Astrocyte of the spinal cord (primary cell): ENCODE measurements around the gene ZNF782.

ENCODE experiments used
- DNase-seq: peaks from one replicate; pipeline ENCODE4 v3.0.0; 2011; ENCODE audit warnings: low read depth, low spot score
- H3K4me3 ChIP-seq: 2 replicates; pipeline ENCODE4 v1.5.1; 2011; ENCODE audit warnings: low read depth, mild to moderate bottlenecking, low read length, moderate library complexity
- in situ Hi-C: cut with HindIII; loops from 2 replicates; pipeline ENCODE4 v1.10.0; 2017; ENCODE audit warnings: low sequenced_read_pairs
- TF ChIP-seq, protein P1 (sequence below): IDR thresholded peaks from 2 replicates; pipeline ENCODE4 v1.5.1; 2012; ENCODE audit warnings: low read depth, mild to moderate bottlenecking, low read length, inconsistent platforms

ZNF782 gene

DNA sequence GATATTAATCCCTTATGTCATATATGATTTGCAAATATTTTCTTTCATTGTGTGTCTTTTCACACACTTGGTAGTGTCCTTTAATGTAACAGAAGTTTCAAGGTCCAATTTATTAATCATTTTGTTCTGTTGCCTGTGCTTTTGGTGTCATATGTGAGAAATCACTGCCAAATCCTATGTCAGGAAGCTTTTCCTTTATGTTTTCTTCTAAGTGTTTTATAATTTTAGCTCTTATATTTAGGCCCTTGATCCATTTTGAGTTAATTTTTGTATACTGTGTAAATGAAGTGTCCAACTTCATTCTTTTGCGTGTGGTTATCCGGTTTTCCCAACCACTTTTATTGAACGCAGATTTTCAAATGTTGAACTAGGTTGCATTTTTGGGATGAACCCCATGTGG is 70.3 kb downstream of the ZNF782 start:
- DNase-seq: no peak
- in situ Hi-C loops: no loop called here

DNA sequence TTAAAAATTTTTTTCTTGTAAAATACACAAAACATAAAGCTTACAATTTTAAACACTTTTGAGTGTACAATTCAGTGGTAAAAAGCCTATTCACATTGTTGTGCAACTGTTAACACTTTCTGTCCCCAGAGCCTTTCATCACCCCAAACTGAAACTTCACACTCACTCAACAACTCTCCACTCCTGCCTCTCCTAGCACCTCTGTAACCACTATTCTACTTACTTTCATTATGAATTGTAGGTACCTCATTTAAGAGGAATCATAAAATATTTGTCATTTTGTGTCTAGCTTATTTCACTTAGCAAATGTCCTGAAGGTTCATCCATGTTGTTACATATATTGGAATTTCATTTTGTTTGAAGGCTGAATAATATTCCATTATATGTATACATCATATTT is 72.1 kb downstream of the ZNF782 start:
- in situ Hi-C loops: no loop called here
- no peak overlapping the region for H3K4me3 ChIP-seq
- TF ChIP-seq, protein P1, sequence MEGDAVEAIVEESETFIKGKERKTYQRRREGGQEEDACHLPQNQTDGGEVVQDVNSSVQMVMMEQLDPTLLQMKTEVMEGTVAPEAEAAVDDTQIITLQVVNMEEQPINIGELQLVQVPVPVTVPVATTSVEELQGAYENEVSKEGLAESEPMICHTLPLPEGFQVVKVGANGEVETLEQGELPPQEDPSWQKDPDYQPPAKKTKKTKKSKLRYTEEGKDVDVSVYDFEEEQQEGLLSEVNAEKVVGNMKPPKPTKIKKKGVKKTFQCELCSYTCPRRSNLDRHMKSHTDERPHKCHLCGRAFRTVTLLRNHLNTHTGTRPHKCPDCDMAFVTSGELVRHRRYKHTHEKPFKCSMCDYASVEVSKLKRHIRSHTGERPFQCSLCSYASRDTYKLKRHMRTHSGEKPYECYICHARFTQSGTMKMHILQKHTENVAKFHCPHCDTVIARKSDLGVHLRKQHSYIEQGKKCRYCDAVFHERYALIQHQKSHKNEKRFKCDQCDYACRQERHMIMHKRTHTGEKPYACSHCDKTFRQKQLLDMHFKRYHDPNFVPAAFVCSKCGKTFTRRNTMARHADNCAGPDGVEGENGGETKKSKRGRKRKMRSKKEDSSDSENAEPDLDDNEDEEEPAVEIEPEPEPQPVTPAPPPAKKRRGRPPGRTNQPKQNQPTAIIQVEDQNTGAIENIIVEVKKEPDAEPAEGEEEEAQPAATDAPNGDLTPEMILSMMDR: no peak
- no peak for DNase-seq

More for the DNA sequence above, 70.3 kb downstream of the ZNF782 start:
- H3K4me3 ChIP-seq: no peak overlapping the region
- TF ChIP-seq, protein P1: no peak

DNA sequence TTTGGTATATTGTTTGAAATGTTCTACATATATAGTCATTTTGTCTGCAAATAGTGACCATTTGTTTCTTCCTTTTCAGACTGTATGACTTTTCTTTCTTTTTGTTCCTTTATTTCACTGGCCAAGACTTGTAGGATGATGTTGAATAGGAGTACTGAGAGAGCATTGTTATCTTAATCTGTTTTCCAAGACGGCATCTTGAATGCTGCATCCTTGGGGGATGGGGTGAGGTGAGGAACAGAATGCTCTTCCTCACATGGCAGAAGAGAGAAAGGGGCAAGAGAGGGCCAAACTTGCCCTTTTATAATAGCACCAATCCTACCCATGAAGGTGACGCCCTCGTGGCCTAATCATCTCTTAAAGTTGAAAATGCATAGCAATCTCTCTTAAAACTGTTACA is 72.8 kb downstream of the ZNF782 start:
- H3K4me3 ChIP-seq: no peak overlapping the region
- TF ChIP-seq, protein P1: no peak
- in situ Hi-C loops: no loop called here
- no peak for DNase-seq

DNA sequence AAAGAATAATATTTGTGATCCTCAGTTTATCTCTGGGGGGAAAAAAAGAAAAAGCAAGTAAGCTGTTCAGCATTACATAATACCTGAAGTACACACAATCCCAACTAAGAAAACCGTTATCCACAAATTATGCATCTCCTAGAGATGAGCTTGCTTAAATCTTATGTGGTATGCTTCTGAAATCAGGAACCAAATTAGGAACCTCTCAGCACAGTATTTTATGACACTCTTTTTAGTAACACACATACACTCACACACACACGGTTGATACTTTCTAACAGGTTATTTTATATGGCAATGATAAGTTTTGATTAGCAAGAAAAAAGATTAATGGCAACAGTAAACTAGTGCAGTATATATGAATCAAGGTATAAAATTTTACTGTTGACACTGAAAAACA is 75.2 kb downstream of the ZNF782 start:
- in situ Hi-C loops: no loop called here
- H3K4me3 ChIP-seq: no peak overlapping the region
- no peak for DNase-seq
- TF ChIP-seq, protein P1: no peak

DNA sequence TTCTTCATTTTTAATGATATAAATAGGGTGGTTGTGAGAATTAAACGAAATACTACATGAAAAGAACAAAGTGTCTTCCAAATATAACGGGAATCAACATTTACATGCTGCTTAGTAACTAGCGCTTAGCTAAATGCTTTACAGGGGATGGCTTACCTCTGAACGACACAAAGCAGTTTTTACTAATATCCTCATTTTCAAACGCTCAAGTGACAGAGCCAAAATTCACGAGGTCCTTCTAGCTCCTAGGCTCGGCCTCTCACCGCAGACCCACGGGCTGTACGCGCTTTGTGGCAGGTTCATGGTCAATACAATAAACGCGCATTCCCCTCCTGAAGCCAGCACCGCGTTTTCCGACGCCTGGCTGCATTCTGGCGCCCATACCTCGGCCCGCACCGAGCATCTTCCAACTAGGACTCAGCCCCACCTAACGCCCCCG is 76.9 kb downstream of the ZNF782 start:
- in situ Hi-C loops: no loop called here
- TF ChIP-seq, protein P1: no peak
- peak overlapping the region; percentile 76 for H3K4me3 ChIP-seq
- no peak for DNase-seq

DNA sequence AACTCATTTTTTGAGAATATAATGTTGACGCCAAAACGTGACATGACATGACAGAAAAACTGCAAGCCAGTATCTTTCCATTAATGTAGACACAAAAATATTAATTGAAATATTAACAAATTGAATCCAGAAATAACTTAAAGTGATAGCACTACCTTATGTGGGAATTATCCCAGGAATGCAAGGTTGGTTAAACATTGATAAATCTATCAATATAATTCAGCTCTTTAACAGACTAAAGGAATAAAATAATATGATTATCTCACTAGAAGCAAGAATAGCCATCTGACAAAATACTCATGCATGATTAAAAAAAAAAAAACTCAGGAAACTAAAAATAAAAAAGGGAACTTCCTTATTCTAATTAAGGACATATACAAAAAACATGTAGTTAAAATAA is 83.2 kb downstream of the ZNF782 start:
- in situ Hi-C loops: no loop called here
- no peak overlapping the region for H3K4me3 ChIP-seq
- no peak for DNase-seq
- TF ChIP-seq, protein P1: no peak

DNA sequence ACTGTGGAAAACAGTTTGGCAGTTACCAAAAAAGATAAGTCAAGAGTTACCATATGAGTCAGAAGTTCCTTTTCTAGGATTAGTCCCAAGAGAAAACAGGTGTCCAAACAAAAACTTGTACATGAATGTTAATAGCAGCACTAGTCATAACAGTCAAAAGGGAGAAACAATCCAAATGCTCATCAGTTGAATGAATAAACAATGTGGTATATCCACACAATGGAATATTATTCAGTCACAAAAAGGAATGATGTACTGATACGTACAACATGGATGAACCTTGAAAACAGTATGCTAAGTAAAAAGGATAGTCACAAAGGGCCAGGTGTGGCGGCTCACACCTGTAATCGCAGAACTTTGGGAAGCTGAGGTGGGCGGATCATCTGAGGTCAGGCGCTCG is 84.3 kb downstream of the ZNF782 start:
- in situ Hi-C loops: no loop called here
- no peak for DNase-seq
- H3K4me3 ChIP-seq: no peak overlapping the region
- TF ChIP-seq, protein P1: no peak
